CD4-positive, alpha-beta T cell treated with Interferon alpha-2 for 1 hour (primary cell): ENCODE measurements around the gene AS3MT.
"Not testable (repeated sequence)": the region's sequence is repeated elsewhere in the genome, so short reads cannot be mapped to it uniquely, and the experiment has no call there.

Experiments used
- DNase-seq, 2 donors: peaks; one replicate each; pipeline ENCODE4 v3.0.0-alpha.2; 2020 to 2022

Gene AS3MT

GRCh38 chr10:102919992-102920739 is 50.9 kb downstream of the AS3MT start:
- no peak for DNase-seq

GRCh38 chr10:102923601-102924000 is 54.3 kb downstream of the AS3MT start:
- no peak for DNase-seq

- no peak for DNase-seq
Measured at GRCh38 chr10:102926842-102927241, 57.6 kb downstream of the AS3MT start.

- no peak for DNase-seq
Measured at GRCh38 chr10:102927311-102928010, 58.2 kb downstream of the AS3MT start.

- DNase-seq = not testable (repeated sequence)
Measured at GRCh38 chr10:102928442-102928841, 59.2 kb downstream of the AS3MT start.

GRCh38 chr10:102930720-102931119 is 61.5 kb downstream of the AS3MT start:
- DNase-seq = no peak

- no peak for DNase-seq
Measured at GRCh38 chr10:102931643-102932042, 62.4 kb downstream of the AS3MT start.

GRCh38 chr10:102935505-102935904 is 66.2 kb downstream of the AS3MT start:
- no peak for DNase-seq

- DNase-seq = no peak
Measured at GRCh38 chr10:102935939-102936605, 66.8 kb downstream of the AS3MT start.

- no peak for DNase-seq
Measured at GRCh38 chr10:102941401-102941800, 72.1 kb downstream of the AS3MT start.

- DNase-seq = no peak
Measured at GRCh38 chr10:102945449-102945848, 76.2 kb downstream of the AS3MT start.

- no peak for DNase-seq
Measured at GRCh38 chr10:102945962-102946361, 76.7 kb downstream of the AS3MT start.

GRCh38 chr10:102946992-102947391 is 77.7 kb downstream of the AS3MT start:
- no peak for DNase-seq

- DNase-seq = no peak
Measured at GRCh38 chr10:102948176-102948575, 78.9 kb downstream of the AS3MT start.

- no peak for DNase-seq
Measured at GRCh38 chr10:102948786-102949185, 79.5 kb downstream of the AS3MT start.

GRCh38 chr10:102949916-102950315 is 80.6 kb downstream of the AS3MT start:
- DNase-seq = no peak

GRCh38 chr10:102951316-102951715 is 82.0 kb downstream of the AS3MT start:
- no peak for DNase-seq
